Measurements from ENCODE around the gene SLC1A5.

GRCh38 chr19:46726971-46727501 lies 61.4 kb downstream of the SLC1A5 start:
- TF ChIP-seq CTCF (conservative IDR thresholded peaks at IDR 0.05; ENCODE audit: low read length) (no peak), EZH2phosphoT487 (IDR thresholded peaks at IDR 0.05; ENCODE audit: borderline replicate concordance, low read depth, low read length) (no peak)
